WTC11 (cell line): ENCODE results near the gene FOXP1. TPM values are rescaled to one million over a fixed set of nuclear protein-coding genes. Genes with fewer than 3 reads are reported as not detected.

Experiments
- ATAC-seq: fragments of 200-7000 bp; cut with Tn5 transposase; 2 replicates; pipeline ENCODE4 v1.10.0; 2021; ENCODE audit warnings: mild to moderate bottlenecking, moderate library complexity
- CTCF ChIA-PET: fragments of 300-600 bp; sonication (Branson Sonifier 250); formaldehyde crosslinking; loops from one replicate; lab custom pipeline; 2021; ENCODE audit warnings: antibody characterized with exemption; lab: Charles Lee
- POLR2A ChIA-PET: fragments of 350-600 bp; sonication (Branson Sonifier 250); formaldehyde crosslinking; loops from one replicate; lab custom pipeline; 2021; ENCODE audit warnings: antibody characterized with exemption; lab: Charles Lee
- DNase-seq: peaks from one replicate; pipeline ENCODE4 v3.0.0; 2021; ENCODE audit warnings: low spot score
- H3K27ac Mint-ChIP-seq: 2 replicates; pipeline ENCODE4 v1.8.0; 2021; ENCODE audit warnings: mixed read lengths
- H3K27me3 Mint-ChIP-seq: 2 replicates; pipeline ENCODE4 v1.8.0; 2021; ENCODE audit warnings: low read depth, mild to moderate bottlenecking, moderate library complexity, mixed read lengths
- H3K36me3 Mint-ChIP-seq: 2 replicates; pipeline ENCODE4 v1.8.0; 2021; ENCODE audit warnings: mixed read lengths
- H3K4me1 Mint-ChIP-seq: 2 replicates; pipeline ENCODE4 v1.8.0; 2022; ENCODE audit warnings: mixed read lengths
- H3K4me3 Mint-ChIP-seq: 2 replicates; pipeline ENCODE4 v1.8.0; 2021; ENCODE audit warnings: mild to moderate bottlenecking, moderate library complexity, mixed read lengths
- H3K9me3 Mint-ChIP-seq: 2 replicates; pipeline ENCODE4 v1.8.0; 2021; ENCODE audit warnings: mixed read lengths
- ATF3 ChIP-seq: sonication (generic); formaldehyde crosslinking; conservative IDR thresholded peaks from 2 replicates; pipeline ENCODE4 v1.8.1; 2022; ENCODE audit warnings: mild to moderate bottlenecking, missing genetic modification reagents
- CREB1 ChIP-seq: sonication (generic); formaldehyde crosslinking; IDR thresholded peaks from 2 replicates; pipeline ENCODE4 v1.8.0; 2023; ENCODE audit warnings: mild to moderate bottlenecking, missing genetic modification reagents
- CTCF ChIP-seq: fragments of 200-600 bp; IDR thresholded peaks from 2 replicates; pipeline ENCODE4 v1.8.0; 2022; ENCODE audit warnings: antibody characterized with exemption
- FOXP1 ChIP-seq: sonication (generic); formaldehyde crosslinking; IDR thresholded peaks from 2 replicates; pipeline ENCODE4 v1.8.0; 2022; ENCODE audit warnings: missing genetic modification reagents, mild to moderate bottlenecking, moderate library complexity, borderline replicate concordance
- HMGA2 ChIP-seq: fragments of 250-450 bp; sonication (Bioruptor Pico); IDR thresholded peaks from 2 replicates; pipeline ENCODE4 v1.4.0; 2021; ENCODE audit warnings: mild to moderate bottlenecking, moderate library complexity
- IRF1 ChIP-seq: sonication (generic); formaldehyde crosslinking; IDR thresholded peaks from 2 replicates; pipeline ENCODE4 v1.8.0; 2023; ENCODE audit warnings: missing genetic modification reagents
- JAZF1 ChIP-seq: fragments of 250-450 bp; sonication (Bioruptor Pico); IDR thresholded peaks from 2 replicates; pipeline ENCODE4 v1.9.0; 2021; ENCODE audit warnings: moderate library complexity, mild to moderate bottlenecking, inconsistent platforms
- NFE2L1 ChIP-seq: sonication (generic); formaldehyde crosslinking; IDR thresholded peaks from 2 replicates; pipeline ENCODE4 v1.8.1; 2023; ENCODE audit warnings: missing genetic modification reagents
- NR3C1 ChIP-seq: sonication (generic); formaldehyde crosslinking; conservative IDR thresholded peaks from 2 replicates; pipeline ENCODE4 v1.8.1; 2023; ENCODE audit warnings: low read depth, mild to moderate bottlenecking, missing genetic modification reagents
- PRRX2 ChIP-seq: fragments of 250-450 bp; sonication (Bioruptor Pico); IDR thresholded peaks from 2 replicates; pipeline ENCODE4 v1.8.0; 2021; ENCODE audit warnings: mild to moderate bottlenecking
- RELA ChIP-seq: sonication (generic); formaldehyde crosslinking; IDR thresholded peaks from 2 replicates; pipeline ENCODE4 v1.8.1; 2022; ENCODE audit warnings: missing genetic modification reagents, mild to moderate bottlenecking, borderline replicate concordance
- USF2 ChIP-seq: sonication (generic); formaldehyde crosslinking; IDR thresholded peaks from 2 replicates; pipeline ENCODE4 v1.8.1; 2023; ENCODE audit warnings: mild to moderate bottlenecking, missing genetic modification reagents, moderate library complexity
- ZNF138 ChIP-seq: sonication (generic); formaldehyde crosslinking; conservative IDR thresholded peaks from 2 replicates; pipeline ENCODE4 v1.8.1; 2022; ENCODE audit warnings: mild to moderate bottlenecking, moderate library complexity, missing genetic modification reagents
- ZNF317 ChIP-seq: sonication (generic); formaldehyde crosslinking; IDR thresholded peaks from 2 replicates; pipeline ENCODE4 v1.8.1; 2023; ENCODE audit warnings: low read depth, mild to moderate bottlenecking, moderate library complexity, missing genetic modification reagents, borderline replicate concordance
- ZNF416 ChIP-seq: fragments of 250-450 bp; sonication (Bioruptor Pico); IDR thresholded peaks from 2 replicates; pipeline ENCODE4 v1.9.0; 2021; ENCODE audit warnings: mild to moderate bottlenecking, inconsistent platforms
- ZNF425 ChIP-seq: fragments of 250-450 bp; sonication (Bioruptor Pico); conservative IDR thresholded peaks from 2 replicates; pipeline ENCODE4 v1.9.0; 2021; ENCODE audit warnings: mild to moderate bottlenecking
- total RNA-seq: library from RNA; stranded (reverse); gene quantifications from 3 replicates; pipeline ENCODE4 v1.2.3, GENCODE V29; 2021
- TF ChIP-seq, protein P1 (sequence below): fragments of 250-450 bp; sonication (Bioruptor Pico); IDR thresholded peaks from 2 replicates; pipeline ENCODE4 v1.9.0; 2021; ENCODE audit warnings: mild to moderate bottlenecking, borderline replicate concordance
- TF ChIP-seq, protein P2 (sequence below): sonication (generic); formaldehyde crosslinking; IDR thresholded peaks from 2 replicates; pipeline ENCODE4 v1.8.1; 2023; ENCODE audit warnings: mild to moderate bottlenecking, moderate library complexity, missing genetic modification reagents
- TF ChIP-seq, protein P3 (sequence below): sonication (generic); formaldehyde crosslinking; IDR thresholded peaks from 2 replicates; pipeline ENCODE4 v1.8.1; 2022; ENCODE audit warnings: mild to moderate bottlenecking, moderate library complexity, missing genetic modification reagents

FOXP1 gene
- total RNA-seq, 1 experiment from 2014 or later = 25.8 TPM

DNA sequence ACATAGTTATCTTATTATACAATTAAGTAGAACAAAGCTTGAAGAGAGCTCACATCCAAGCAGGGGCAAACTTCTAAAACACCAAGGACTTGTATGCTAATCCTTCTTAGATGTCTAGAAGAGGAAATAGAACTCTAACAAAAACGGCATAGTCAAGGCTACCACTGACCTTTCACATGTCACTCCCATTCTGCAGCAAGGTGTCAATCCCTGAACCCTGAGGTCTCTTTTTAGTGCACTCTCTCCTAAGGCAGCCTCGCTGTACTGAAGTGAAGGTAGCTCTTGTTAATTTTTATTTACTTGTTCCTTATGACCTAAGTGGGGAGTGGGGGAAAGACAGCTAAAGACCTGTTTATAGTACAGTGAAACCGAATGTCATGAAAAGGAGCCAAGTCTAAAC is 506.5 kb downstream of the FOXP1 start:
- Mint-ChIP-seq H3K4me1 (peaks cover 31% of the 10 kb centered on the region), H3K36me3 (no peaks in the 10 kb centered on the region), H3K27me3 (no peaks in the 10 kb centered on the region), H3K27ac (no peak overlapping the region), H3K9me3 (no peaks in the 10 kb centered on the region), H3K4me3 (no peak overlapping the region)
- TF ChIP-seq, protein P1, sequence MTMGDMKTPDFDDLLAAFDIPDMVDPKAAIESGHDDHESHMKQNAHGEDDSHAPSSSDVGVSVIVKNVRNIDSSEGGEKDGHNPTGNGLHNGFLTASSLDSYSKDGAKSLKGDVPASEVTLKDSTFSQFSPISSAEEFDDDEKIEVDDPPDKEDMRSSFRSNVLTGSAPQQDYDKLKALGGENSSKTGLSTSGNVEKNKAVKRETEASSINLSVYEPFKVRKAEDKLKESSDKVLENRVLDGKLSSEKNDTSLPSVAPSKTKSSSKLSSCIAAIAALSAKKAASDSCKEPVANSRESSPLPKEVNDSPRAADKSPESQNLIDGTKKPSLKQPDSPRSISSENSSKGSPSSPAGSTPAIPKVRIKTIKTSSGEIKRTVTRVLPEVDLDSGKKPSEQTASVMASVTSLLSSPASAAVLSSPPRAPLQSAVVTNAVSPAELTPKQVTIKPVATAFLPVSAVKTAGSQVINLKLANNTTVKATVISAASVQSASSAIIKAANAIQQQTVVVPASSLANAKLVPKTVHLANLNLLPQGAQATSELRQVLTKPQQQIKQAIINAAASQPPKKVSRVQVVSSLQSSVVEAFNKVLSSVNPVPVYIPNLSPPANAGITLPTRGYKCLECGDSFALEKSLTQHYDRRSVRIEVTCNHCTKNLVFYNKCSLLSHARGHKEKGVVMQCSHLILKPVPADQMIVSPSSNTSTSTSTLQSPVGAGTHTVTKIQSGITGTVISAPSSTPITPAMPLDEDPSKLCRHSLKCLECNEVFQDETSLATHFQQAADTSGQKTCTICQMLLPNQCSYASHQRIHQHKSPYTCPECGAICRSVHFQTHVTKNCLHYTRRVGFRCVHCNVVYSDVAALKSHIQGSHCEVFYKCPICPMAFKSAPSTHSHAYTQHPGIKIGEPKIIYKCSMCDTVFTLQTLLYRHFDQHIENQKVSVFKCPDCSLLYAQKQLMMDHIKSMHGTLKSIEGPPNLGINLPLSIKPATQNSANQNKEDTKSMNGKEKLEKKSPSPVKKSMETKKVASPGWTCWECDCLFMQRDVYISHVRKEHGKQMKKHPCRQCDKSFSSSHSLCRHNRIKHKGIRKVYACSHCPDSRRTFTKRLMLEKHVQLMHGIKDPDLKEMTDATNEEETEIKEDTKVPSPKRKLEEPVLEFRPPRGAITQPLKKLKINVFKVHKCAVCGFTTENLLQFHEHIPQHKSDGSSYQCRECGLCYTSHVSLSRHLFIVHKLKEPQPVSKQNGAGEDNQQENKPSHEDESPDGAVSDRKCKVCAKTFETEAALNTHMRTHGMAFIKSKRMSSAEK (CRISPR knock-in tag) = no peak
- TF ChIP-seq USF2 (CRISPR knock-in tag) = no peak
- no peak for TF ChIP-seq ZNF425 (CRISPR knock-in tag)
- no peak for TF ChIP-seq FOXP1 (CRISPR knock-in tag)
- DNase-seq (no peak), ATAC-seq (no peak)
- POLR2A ChIA-PET = no interaction called here
- CTCF ChIA-PET = no interaction called here

DNA sequence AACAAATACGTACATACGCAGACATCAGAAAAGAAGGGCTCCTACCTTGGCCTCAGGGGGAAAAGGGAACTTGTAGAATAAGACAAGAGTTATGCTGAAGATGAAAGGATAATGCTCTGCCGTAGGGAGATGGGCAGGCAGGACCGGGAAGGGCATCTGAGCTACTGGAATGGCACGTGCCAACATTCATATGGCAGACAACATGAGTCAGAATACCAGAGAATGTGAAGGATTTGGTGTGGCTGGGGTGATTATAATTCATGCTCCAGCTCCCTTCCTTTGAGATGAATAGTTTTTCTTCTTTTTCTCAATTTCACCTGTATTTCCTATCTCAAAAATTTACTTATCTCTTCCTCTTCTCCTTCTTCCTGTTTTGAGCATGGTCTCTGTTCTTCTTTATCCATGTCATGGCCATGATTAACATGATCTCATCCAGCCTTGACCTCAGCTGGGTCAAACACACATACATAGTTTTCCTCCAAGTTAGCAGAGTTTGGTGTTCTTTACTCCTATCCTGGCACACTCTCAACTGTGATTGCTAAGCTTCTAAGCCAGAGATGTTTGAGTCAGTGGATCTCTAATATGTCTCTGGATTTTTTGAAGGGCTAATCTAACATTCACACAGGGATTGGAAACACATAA is 507.0 kb downstream of the FOXP1 start:
- TF ChIP-seq FOXP1 (CRISPR knock-in tag) (no peak), PRRX2 (CRISPR knock-in tag) (no peak), RELA (CRISPR knock-in tag) (no peak), ATF3 (no peak), CTCF (no peak), NFE2L1 (no peak), ZNF138 (CRISPR knock-in tag) (no peak), HMGA2 (CRISPR knock-in tag) (no peak), IRF1 (CRISPR knock-in tag) (no peak), NR3C1 (CRISPR knock-in tag) (no peak), JAZF1 (CRISPR knock-in tag) (no peak), CREB1 (CRISPR knock-in tag) (no peak), ZNF416 (CRISPR knock-in tag) (no peak), ZNF317 (no peak)
- TF ChIP-seq, protein P2, sequence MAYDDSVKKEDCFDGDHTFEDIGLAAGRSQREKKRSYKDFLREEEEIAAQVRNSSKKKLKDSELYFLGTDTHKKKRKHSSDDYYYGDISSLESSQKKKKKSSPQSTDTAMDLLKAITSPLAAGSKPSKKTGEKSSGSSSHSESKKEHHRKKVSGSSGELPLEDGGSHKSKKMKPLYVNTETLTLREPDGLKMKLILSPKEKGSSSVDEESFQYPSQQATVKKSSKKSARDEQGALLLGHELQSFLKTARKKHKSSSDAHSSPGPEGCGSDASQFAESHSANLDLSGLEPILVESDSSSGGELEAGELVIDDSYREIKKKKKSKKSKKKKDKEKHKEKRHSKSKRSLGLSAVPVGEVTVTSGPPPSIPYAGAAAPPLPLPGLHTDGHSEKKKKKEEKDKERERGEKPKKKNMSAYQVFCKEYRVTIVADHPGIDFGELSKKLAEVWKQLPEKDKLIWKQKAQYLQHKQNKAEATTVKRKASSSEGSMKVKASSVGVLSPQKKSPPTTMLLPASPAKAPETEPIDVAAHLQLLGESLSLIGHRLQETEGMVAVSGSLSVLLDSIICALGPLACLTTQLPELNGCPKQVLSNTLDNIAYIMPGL (CRISPR knock-in tag) = no peak
- TF ChIP-seq, protein P3, sequence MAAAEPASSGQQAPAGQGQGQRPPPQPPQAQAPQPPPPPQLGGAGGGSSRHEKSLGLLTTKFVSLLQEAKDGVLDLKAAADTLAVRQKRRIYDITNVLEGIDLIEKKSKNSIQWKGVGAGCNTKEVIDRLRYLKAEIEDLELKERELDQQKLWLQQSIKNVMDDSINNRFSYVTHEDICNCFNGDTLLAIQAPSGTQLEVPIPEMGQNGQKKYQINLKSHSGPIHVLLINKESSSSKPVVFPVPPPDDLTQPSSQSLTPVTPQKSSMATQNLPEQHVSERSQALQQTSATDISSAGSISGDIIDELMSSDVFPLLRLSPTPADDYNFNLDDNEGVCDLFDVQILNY (CRISPR knock-in tag) = no peak
- TF ChIP-seq, all 79 proteins: peak for 0
- CTCF ChIA-PET = no interaction called here
- POLR2A ChIA-PET = no interaction called here

More for the DNA sequence above, 507.0 kb downstream of the FOXP1 start:
- no peak for DNase-seq
- no peaks in the 10 kb centered on the region for H3K36me3 Mint-ChIP-seq
- ATAC-seq = no peak
- H3K9me3 Mint-ChIP-seq = no peaks in the 10 kb centered on the region
- H3K4me1 Mint-ChIP-seq = peaks cover 31% of the 10 kb centered on the region
- H3K27ac Mint-ChIP-seq = no peak overlapping the region
- H3K27me3 Mint-ChIP-seq = no peaks in the 10 kb centered on the region
- H3K4me3 Mint-ChIP-seq = no peak overlapping the region
